HG03280 (cell line): ENCODE measurements around the gene RUVBL1.

Experiments
- ATAC-seq: cut with Tn5 transposase; IDR thresholded peaks from one replicate; pipeline ENCODE4 v1.9.1; 2021; ENCODE audit warnings: mild to moderate bottlenecking, moderate library complexity; ENCODE audit not compliant: unreplicated experiment

RUVBL1 gene

GRCh38 chr3:128143496-128143895 lies 19.9 kb upstream of the RUVBL1 start:
- no peak for ATAC-seq

GRCh38 chr3:128133273-128133883 lies 9.8 kb upstream of the RUVBL1 start:
- ATAC-seq: no peak

GRCh38 chr3:128131897-128132646 lies 8.5 kb upstream of the RUVBL1 start:
- no peak for ATAC-seq

GRCh38 chr3:128128251-128128650 lies 4.6 kb upstream of the RUVBL1 start:
- no peak for ATAC-seq

- ATAC-seq: no peak
These were observed 3.6 kb upstream of the RUVBL1 start for GRCh38 chr3:128127236-128127635.

GRCh38 chr3:128123156-128123537 lies 465 bp downstream of the RUVBL1 start:
- peak; percentile 6 for ATAC-seq

- no peak for ATAC-seq
These were observed 1.6 kb downstream of the RUVBL1 start for GRCh38 chr3:128122013-128122412.

GRCh38 chr3:128113817-128114794 lies 9.5 kb downstream of the RUVBL1 start:
- peak; percentile 71 for ATAC-seq

- ATAC-seq: no peak
These were observed 11.1 kb downstream of the RUVBL1 start for GRCh38 chr3:128112357-128112968.

GRCh38 chr3:128111147-128111546 lies 12.5 kb downstream of the RUVBL1 start:
- no peak for ATAC-seq

- no peak for ATAC-seq
These were observed 15.8 kb downstream of the RUVBL1 start for GRCh38 chr3:128107834-128108233.

- no peak for ATAC-seq
These were observed 20.4 kb downstream of the RUVBL1 start for GRCh38 chr3:128103136-128103676.

- no peak for ATAC-seq
These were observed 23.0 kb downstream of the RUVBL1 start for GRCh38 chr3:128100638-128101037.

- no peak for ATAC-seq
These were observed 23.5 kb downstream of the RUVBL1 start for GRCh38 chr3:128100161-128100560.

- no peak for ATAC-seq
These were observed 25.4 kb downstream of the RUVBL1 start for GRCh38 chr3:128098234-128098633.

- peak; percentile 84 for ATAC-seq
These were observed 28.3 kb downstream of the RUVBL1 start for GRCh38 chr3:128095222-128095703.

- peak; percentile 24 for ATAC-seq
These were observed 29.1 kb downstream of the RUVBL1 start for GRCh38 chr3:128094295-128095151.

GRCh38 chr3:128091586-128091985 lies 32.0 kb downstream of the RUVBL1 start:
- no peak for ATAC-seq

GRCh38 chr3:128089135-128089534 lies 34.5 kb downstream of the RUVBL1 start:
- ATAC-seq: no peak

GRCh38 chr3:128084675-128085021 lies 39.0 kb downstream of the RUVBL1 start:
- ATAC-seq: no peak
